A549 (cell line): Measurements from ENCODE around the gene CDH1.

ENCODE experiments used
- CTCF ChIP-seq: fragments of >200 bp; sonication (Bioruptor Twin); formaldehyde crosslinking; IDR thresholded peaks from 3 replicates; pipeline ENCODE4 v1.5.1; 2016
- MAZ ChIP-seq: fragments of 150-350 bp; IDR thresholded peaks from 2 replicates; pipeline ENCODE4 v1.6.1; 2014; ENCODE audit warnings: antibody characterized with exemption, low read depth, low read length, borderline replicate concordance
- RCOR1 ChIP-seq: fragments of 150-350 bp; IDR thresholded peaks from 2 replicates; pipeline ENCODE4 v1.6.1; 2014; ENCODE audit warnings: antibody characterized with exemption, low read length, low read depth
- ZC3H11A ChIP-seq: fragments of 450-650 bp; IDR thresholded peaks from 2 replicates; pipeline ENCODE4 v1.6.1; 2014; ENCODE audit warnings: antibody characterized with exemption, mild to moderate bottlenecking

GRCh38 chr16:68715471-68715870 is 21.6 kb upstream of the CDH1 start:
- TF ChIP-seq ZC3H11A (no peak), CTCF (no peak), MAZ (no peak), RCOR1 (no peak)
